Measurements from ENCODE around the gene RPL11. TPM values are rescaled to one million over a fixed set of nuclear protein-coding genes. Genes with fewer than 3 reads are reported as not detected.
A peak's percentile ranks its signal among the peaks of the same experiment; 100 is the strongest.
"Not testable (repeated sequence)": the region's sequence is repeated elsewhere in the genome, so short reads cannot be mapped to it uniquely, and the experiment has no call there.

The RPL11 gene
- total and polyA plus RNA-seq, 9 donors: 1,656 to 5,066 (median 2,069) TPM

DNA sequence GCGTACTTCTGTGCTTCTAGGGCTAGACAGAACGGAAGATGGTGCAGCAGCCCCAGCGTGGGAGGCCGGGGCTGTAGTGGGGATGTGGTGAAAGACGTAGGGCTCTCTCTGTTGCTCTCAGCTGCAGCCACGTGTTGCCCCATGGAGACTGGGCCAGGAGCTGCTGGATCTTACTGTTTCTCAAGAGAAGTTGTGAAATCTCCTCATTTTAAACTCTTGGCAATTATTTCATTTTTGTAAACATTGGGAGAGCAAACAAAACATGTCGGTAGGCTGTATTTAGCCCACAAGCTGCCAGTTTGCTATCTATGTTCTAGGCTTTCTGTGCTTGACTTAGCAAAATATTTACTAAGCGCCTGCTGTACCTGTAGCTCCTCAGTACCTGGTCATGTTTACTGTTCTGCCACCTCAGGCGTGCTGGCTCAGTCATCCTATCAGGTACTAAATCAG, 35.8 kb downstream of the RPL11 start:
- Histone ChIP-seq H3K36me3 (no peaks in the 10 kb centered on the region), H3K9me3 (no peaks in the 10 kb centered on the region), H3K27me3 (no peaks in the 10 kb centered on the region), H3K4me3 (no peak overlapping the region), H3K4me1 (ENCODE audit: insufficient read depth) (peaks cover 3% of the 10 kb centered on the region), H3K27ac (peak overlapping the region in 1 of 2 donors; percentile 47)
- intact Hi-C loops (cut with DNase I): no loop called here
- WGBS, 3 donors: 16 to 32% (median 27%) methylated on average over 9 of the region's 9 CpGs
- TF ChIP-seq POLR2A (IDR thresholded peaks at IDR 0.05): no peak
- TF ChIP-seq, protein P1, sequence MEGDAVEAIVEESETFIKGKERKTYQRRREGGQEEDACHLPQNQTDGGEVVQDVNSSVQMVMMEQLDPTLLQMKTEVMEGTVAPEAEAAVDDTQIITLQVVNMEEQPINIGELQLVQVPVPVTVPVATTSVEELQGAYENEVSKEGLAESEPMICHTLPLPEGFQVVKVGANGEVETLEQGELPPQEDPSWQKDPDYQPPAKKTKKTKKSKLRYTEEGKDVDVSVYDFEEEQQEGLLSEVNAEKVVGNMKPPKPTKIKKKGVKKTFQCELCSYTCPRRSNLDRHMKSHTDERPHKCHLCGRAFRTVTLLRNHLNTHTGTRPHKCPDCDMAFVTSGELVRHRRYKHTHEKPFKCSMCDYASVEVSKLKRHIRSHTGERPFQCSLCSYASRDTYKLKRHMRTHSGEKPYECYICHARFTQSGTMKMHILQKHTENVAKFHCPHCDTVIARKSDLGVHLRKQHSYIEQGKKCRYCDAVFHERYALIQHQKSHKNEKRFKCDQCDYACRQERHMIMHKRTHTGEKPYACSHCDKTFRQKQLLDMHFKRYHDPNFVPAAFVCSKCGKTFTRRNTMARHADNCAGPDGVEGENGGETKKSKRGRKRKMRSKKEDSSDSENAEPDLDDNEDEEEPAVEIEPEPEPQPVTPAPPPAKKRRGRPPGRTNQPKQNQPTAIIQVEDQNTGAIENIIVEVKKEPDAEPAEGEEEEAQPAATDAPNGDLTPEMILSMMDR (IDR thresholded peaks at IDR 0.05): no peak
- no peak for TF ChIP-seq EP300 (IDR thresholded peaks at IDR 0.05)
- peak; percentile 75 to 87 (median 85) for DNase-seq

DNA sequence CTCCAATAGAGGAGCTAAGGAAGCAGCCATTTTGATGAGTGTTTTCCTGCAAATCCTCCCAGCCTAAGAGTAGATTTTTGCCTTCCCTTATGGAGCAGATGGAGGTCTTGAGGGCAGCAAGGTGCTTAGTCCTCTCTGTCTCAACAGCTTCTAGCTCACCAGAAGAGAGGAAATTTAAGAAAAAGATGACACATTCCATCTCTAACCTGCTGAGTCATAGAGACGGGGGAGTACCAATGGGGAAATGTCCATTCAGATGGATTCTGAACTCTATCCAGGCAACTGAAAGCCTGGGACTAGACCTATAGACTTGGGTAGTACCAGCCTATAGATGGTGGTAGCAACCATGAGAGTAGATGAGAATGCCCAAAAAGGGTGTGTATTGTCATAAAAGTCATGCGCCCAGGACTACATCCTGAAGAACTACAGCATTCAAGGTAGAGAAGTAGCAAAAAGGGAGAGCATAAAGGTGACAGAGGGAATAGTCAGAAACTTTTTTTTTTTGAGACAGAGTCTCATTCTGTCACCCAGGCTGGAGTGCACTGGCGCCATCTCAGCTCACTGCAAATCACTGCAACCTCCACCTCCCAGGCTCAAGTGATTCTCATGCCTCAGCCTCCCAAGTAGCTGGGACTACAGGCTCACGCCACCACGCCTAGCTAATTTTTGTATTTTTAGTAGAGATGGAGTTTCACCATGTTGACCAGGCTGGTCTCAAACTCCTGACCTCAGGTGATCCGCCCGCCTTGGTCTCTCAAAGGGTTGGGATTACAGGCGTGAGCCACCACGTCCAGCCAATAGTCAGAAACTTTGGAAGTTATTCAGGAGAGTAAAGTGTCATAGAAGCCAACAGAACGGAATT, 41.0 kb downstream of the RPL11 start:
- 95 to 96% (median 95%) methylated on average over 10 of the region's 10 CpGs for WGBS, 3 donors

DNA sequence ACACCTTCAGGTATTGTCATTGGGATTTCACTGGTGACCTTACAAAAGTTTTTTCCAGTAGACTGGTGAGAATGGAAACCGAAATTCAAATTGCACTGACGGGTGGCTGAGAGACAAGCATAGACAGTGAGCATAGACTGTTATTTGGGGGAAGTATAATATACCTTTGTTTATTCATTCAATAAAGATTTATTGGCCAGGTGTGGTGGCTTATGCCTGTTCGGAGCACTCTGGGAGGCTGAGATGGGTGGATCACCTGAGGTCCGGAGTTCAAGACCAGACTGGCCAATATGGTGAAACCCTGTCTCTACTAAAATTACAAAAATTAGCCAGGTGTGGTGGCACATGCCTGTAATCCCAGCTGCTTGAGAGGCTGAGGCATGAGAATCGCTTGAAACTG, 41.7 kb downstream of the RPL11 start:
- H3K36me3 ChIP-seq; H3K27ac ChIP-seq; H3K9me3 ChIP-seq; DNase-seq; intact Hi-C loops (cut with DNase I); H3K27me3 ChIP-seq; H3K4me1 ChIP-seq (ENCODE audit: insufficient read depth); H3K4me3 ChIP-seq: not testable (repeated sequence)
- WGBS, 3 donors: 95 to 99% (median 98%) methylated on average over 5 of the region's 5 CpGs

More for the DNA sequence above, 41.0 kb downstream of the RPL11 start:
- TF ChIP-seq, protein P1 (IDR thresholded peaks at IDR 0.05): no peak
- TF ChIP-seq POLR2A (IDR thresholded peaks at IDR 0.05) (no peak), EP300 (IDR thresholded peaks at IDR 0.05) (no peak)
- H3K27me3 ChIP-seq: no peaks in the 10 kb centered on the region
- H3K4me3 ChIP-seq: no peak overlapping the region
- no peaks in the 10 kb centered on the region for H3K9me3 ChIP-seq
- H3K36me3 ChIP-seq: no peaks in the 10 kb centered on the region
- H3K27ac ChIP-seq: no peak overlapping the region
- DNase-seq: no peak
- intact Hi-C loops (cut with DNase I): no loop called here
- peaks cover under 1% of the 10 kb centered on the region for H3K4me1 ChIP-seq (ENCODE audit: insufficient read depth)

DNA sequence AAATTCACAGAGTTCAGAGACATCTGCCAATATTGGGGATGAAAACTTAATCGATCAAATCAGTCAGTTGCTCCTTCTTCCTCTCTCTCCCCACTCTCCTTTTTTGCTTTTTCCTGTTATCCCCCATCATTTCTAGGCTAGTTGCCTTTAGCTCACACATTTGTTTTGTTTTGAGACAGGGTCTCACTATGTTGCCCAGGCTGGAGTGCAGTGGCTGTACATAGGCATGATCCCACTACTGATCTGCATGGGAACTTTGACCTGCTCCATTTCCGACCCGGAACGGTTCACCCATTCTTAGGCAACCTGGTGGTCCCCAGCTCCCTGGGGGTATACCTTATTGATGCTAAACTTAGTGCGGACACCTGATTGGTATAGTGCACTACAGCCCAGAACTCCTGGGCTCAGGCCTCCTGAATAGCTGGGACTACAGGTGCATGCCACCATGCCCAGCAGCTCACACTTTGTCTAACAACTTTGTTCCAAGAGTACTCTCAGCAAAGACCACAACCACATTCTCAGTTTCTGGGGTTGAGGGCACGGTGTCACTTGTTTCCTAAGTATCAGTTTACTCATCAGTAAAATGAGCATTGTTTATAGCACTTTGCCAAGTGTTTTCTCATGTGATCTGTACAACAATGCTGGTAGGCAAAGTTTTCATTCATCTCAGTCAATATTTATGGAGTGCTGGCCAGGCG, 45.0 kb downstream of the RPL11 start:
- WGBS, 3 donors: 94 to 99% (median 94%) methylated on average over 7 of the region's 7 CpGs
- Histone ChIP-seq H3K9me3 (no peaks in the 10 kb centered on the region), H3K4me3 (no peak overlapping the region), H3K36me3 (no peaks in the 10 kb centered on the region), H3K4me1 (ENCODE audit: insufficient read depth) (no peaks in the 10 kb centered on the region), H3K27me3 (no peaks in the 10 kb centered on the region), H3K27ac (no peak overlapping the region)
- intact Hi-C loops (cut with DNase I): no loop called here
- no peak for DNase-seq
- TF ChIP-seq, protein P1 (IDR thresholded peaks at IDR 0.05): no peak
- TF ChIP-seq EP300 (IDR thresholded peaks at IDR 0.05) (no peak), POLR2A (IDR thresholded peaks at IDR 0.05) (no peak)

All from ovary (tissue), 9 donors.